OCI-LY3 (cell line): ENCODE results near the gene LIX1.

Experiments
- H2AFZ ChIP-seq: fragments of 200-600, 300-600 bp; shearing (Covaris generic); 2 replicates; pipeline ENCODE4 v1.6.0; 2014; ENCODE audit warnings: antibody characterized with exemption, low read depth, low read length
- H3K27ac ChIP-seq: fragments of 200-600, 300-600 bp; sonication (generic); 2 replicates; pipeline ENCODE4 v1.5.1; 2014; ENCODE audit warnings: mild to moderate bottlenecking, low read length, moderate library complexity, mixed read lengths
- H3K27me3 ChIP-seq: fragments of 200-600, 300-600 bp; sonication (generic); 2 replicates; pipeline ENCODE4 v1.6.1; 2014; ENCODE audit warnings: low read depth, low read length, mixed read lengths
- H3K36me3 ChIP-seq: fragments of 200-600, 300-600 bp; sonication (generic); replicated peaks from 2 replicates; pipeline ENCODE3; 2014; ENCODE audit warnings: low read depth, low read length, mixed read lengths
- H3K4me1 ChIP-seq: fragments of 300-600, 200-600 bp; sonication (generic); 2 replicates; pipeline ENCODE4 v1.6.1; 2014; ENCODE audit warnings: low read length, mixed read lengths
- H3K4me2 ChIP-seq: fragments of 200-600, 300-600 bp; sonication (generic); 2 replicates; pipeline ENCODE4 v1.6.1; 2014; ENCODE audit warnings: low read length, mixed read lengths
- H3K4me3 ChIP-seq: fragments of 300-600, 200-600 bp; sonication (generic); 2 replicates; pipeline ENCODE4 v1.5.1; 2014; ENCODE audit warnings: antibody characterized with exemption, mild to moderate bottlenecking, low read length, moderate library complexity
- H3K79me2 ChIP-seq: fragments of 300-600, 200-600 bp; shearing (Covaris generic); 2 replicates; pipeline ENCODE4 v1.6.1; 2014; ENCODE audit warnings: mild to moderate bottlenecking, low read length, mixed read lengths
- H3K9ac ChIP-seq: fragments of 300-600, 200-600 bp; shearing (Covaris generic); 2 replicates; pipeline ENCODE4 v1.6.0; 2014; ENCODE audit warnings: mild to moderate bottlenecking, low read length, moderate library complexity
- H3K9me3 ChIP-seq: fragments of 200-600, 300-600 bp; shearing (Covaris generic); 2 replicates; pipeline ENCODE4 v1.6.1; 2014; ENCODE audit warnings: low read length, mixed read lengths; ENCODE audit not compliant: insufficient read depth
- H4K20me1 ChIP-seq: fragments of 200-600, 300-600 bp; sonication (generic); 2 replicates; pipeline ENCODE4 v1.6.1; 2016; ENCODE audit warnings: low read length, mixed read lengths; ENCODE audit not compliant: insufficient read depth
- EZH2phosphoT487 ChIP-seq: fragments of 200-600 bp; shearing (Covaris generic); IDR thresholded peaks from 2 replicates; pipeline ENCODE4 v1.6.1; 2018; ENCODE audit warnings: antibody characterized with exemption, mixed run types, low read depth
- TF ChIP-seq, protein P1 (sequence below): fragments of 200-600, 300-600 bp; sonication (generic); IDR thresholded peaks from 2 replicates; pipeline ENCODE4 v1.5.1; 2014; ENCODE audit warnings: antibody characterized with exemption, low read length, low read depth

Gene LIX1

DNA sequence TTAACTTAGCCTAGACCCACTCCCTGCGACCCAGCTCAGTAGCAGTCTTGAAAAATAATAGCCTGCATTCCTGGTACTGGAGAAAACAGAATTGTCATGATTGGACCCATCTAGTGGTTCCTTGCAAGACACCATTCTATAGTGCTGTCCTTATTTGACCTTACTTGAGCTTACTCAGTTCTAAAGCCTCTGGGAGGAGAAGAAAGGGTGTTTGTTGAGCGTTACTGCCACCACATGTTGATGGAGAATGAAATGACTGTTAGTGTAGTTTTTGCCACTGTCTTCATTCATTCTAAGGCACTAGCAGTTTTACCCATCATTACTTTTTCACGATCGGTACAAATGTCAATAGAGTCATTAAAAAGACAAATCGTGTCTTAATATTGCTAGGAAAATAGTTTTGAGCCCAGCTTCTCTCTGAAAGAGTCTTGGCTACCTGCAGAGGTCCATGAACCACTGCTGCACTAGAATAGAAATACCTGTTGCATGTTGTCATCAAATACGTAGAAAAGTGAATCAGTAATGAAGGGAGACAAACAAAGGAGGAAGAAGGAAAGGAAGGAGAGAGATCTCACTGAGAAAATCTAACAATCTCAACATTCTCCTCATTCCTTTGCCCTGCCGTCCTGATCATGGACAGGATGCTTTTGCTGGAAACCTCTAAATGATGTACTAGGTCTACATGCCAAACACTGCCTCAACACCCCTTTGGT, 96.0 kb downstream of the LIX1 start:
- no peak overlapping the region for H3K4me3 ChIP-seq
- H3K36me3 ChIP-seq: no peaks in the 10 kb centered on the region
- H3K27ac ChIP-seq: no peak overlapping the region
- no peak overlapping the region for H2AFZ ChIP-seq
- H3K79me2 ChIP-seq: no peaks in the 10 kb centered on the region
- H3K9me3 ChIP-seq: no peaks in the 10 kb centered on the region
- peak overlapping the region; percentile 23; the same call in 1 of the 2 replicates for H3K4me2 ChIP-seq
- H3K4me1 ChIP-seq: peaks cover 17% of the 10 kb centered on the region
- peaks cover 58% of the 10 kb centered on the region for H3K27me3 ChIP-seq
- no peak overlapping the region for H3K9ac ChIP-seq
- H4K20me1 ChIP-seq: no peaks in the 10 kb centered on the region
- TF ChIP-seq, protein P1, sequence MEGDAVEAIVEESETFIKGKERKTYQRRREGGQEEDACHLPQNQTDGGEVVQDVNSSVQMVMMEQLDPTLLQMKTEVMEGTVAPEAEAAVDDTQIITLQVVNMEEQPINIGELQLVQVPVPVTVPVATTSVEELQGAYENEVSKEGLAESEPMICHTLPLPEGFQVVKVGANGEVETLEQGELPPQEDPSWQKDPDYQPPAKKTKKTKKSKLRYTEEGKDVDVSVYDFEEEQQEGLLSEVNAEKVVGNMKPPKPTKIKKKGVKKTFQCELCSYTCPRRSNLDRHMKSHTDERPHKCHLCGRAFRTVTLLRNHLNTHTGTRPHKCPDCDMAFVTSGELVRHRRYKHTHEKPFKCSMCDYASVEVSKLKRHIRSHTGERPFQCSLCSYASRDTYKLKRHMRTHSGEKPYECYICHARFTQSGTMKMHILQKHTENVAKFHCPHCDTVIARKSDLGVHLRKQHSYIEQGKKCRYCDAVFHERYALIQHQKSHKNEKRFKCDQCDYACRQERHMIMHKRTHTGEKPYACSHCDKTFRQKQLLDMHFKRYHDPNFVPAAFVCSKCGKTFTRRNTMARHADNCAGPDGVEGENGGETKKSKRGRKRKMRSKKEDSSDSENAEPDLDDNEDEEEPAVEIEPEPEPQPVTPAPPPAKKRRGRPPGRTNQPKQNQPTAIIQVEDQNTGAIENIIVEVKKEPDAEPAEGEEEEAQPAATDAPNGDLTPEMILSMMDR: peak; percentile 43
- no peak for TF ChIP-seq EZH2phosphoT487

GRCh38 chr5:97044052-97044451, 98.4 kb downstream of the LIX1 start:
- TF ChIP-seq EZH2phosphoT487: no peak
- TF ChIP-seq, protein P1: peak; percentile 16; the same call in 1 of the 2 replicates
- H3K27ac ChIP-seq: no peak overlapping the region
- H3K4me2 ChIP-seq: no peak overlapping the region
- peaks cover 41% of the 10 kb centered on the region for H3K27me3 ChIP-seq
- no peaks in the 10 kb centered on the region for H3K9me3 ChIP-seq
- no peak overlapping the region for H3K4me3 ChIP-seq
- no peaks in the 10 kb centered on the region for H3K79me2 ChIP-seq
- no peaks in the 10 kb centered on the region for H4K20me1 ChIP-seq
- H2AFZ ChIP-seq: no peak overlapping the region
- H3K9ac ChIP-seq: no peak overlapping the region
- peaks cover 11% of the 10 kb centered on the region for H3K4me1 ChIP-seq
- no peaks in the 10 kb centered on the region for H3K36me3 ChIP-seq

DNA sequence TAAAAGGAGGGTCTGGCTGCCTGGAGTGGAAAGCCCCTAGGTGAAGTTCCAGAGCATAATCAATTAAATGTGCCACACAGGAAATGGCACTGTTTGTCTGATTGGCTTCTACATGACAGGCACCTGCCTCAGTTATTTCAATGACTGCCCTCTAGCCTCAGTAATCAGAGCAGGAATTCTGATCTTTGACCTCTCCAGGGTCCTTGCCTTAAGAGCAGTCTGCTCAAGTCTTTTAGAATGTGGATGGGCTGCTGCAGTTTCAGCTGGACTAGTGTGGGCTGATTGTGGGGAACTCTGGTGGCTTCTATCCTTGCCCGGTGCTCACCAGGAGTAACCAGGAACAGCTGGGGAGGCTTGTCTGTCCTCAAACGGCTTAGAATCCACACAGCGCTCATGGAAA, 98.9 kb downstream of the LIX1 start:
- H3K9me3 ChIP-seq: no peaks in the 10 kb centered on the region
- no peak overlapping the region for H3K9ac ChIP-seq
- H4K20me1 ChIP-seq: no peaks in the 10 kb centered on the region
- H2AFZ ChIP-seq: no peak overlapping the region
- H3K27ac ChIP-seq: no peak overlapping the region
- no peaks in the 10 kb centered on the region for H3K79me2 ChIP-seq
- no peaks in the 10 kb centered on the region for H3K36me3 ChIP-seq
- peaks cover 6% of the 10 kb centered on the region; the same call in 1 of the 2 replicates for H3K4me1 ChIP-seq
- H3K27me3 ChIP-seq: peaks cover 36% of the 10 kb centered on the region
- no peak overlapping the region for H3K4me2 ChIP-seq
- H3K4me3 ChIP-seq: no peak overlapping the region
- TF ChIP-seq, protein P1: no peak
- no peak for TF ChIP-seq EZH2phosphoT487

DNA sequence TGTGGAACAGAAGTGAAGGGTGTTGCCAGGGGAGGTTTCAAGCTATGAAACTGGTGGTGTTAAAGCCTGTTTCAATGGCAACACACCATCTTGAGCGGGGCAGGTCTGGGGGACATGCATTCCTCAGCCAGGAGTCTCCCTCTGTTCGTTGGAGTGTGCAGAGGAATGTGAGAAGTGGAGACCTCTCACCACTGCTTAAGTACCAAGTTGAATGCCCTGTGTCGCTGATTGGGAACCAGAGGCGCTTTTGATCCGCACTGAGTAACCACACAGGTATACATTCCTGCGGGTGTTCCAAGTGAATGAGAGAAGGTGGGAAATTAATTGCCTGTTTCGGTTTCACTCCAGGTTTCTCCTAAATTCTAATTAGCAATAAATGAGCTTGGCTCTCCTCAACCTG, 99.4 kb downstream of the LIX1 start:
- Histone ChIP-seq H3K79me2 (no peaks in the 10 kb centered on the region), H3K27ac (no peak overlapping the region), H4K20me1 (no peaks in the 10 kb centered on the region), H2AFZ (no peak overlapping the region), H3K9me3 (no peaks in the 10 kb centered on the region), H3K27me3 (peaks cover 31% of the 10 kb centered on the region), H3K36me3 (no peaks in the 10 kb centered on the region), H3K4me3 (no peak overlapping the region), H3K4me2 (no peak overlapping the region), H3K9ac (no peak overlapping the region), H3K4me1 (peaks cover 6% of the 10 kb centered on the region; the same call in 1 of the 2 replicates)
- TF ChIP-seq, protein P1: no peak
- TF ChIP-seq EZH2phosphoT487: no peak
